K562 (cell line): ENCODE data around the gene BORCS5. TPM values are rescaled to one million over a fixed set of nuclear protein-coding genes. Genes with fewer than 3 reads are reported as not detected.

Experiments
- ATAC-seq: fragments of 200-7000 bp; cut with Tn5 transposase; 3 replicates; pipeline ENCODE4 v1.9.1; 2020; ENCODE audit warnings: moderate library complexity
- BruUV-seq: library from RNA; stranded (reverse); fragments of 400-500 nt; replicated peaks from 2 replicates; lab custom pipeline; 2021; lab: Mats Ljungman, UMichigan
- CTCF ChIA-PET: fragments of 300-600 bp; formaldehyde crosslinking; extraction: SDS; loops from one replicate; lab custom pipeline; 2021; ENCODE audit warnings: low intra/inter-chr PET ratio; lab: Yijun Ruan, JAX
- POLR2A ChIA-PET: fragments of 300-600, 350-650 bp; sonication (Branson Sonifier 250); formaldehyde crosslinking; extraction: SDS; loops from one replicate; lab custom pipeline; 2021; ENCODE audit warnings: antibody characterized with exemption, inconsistent platforms; lab: Yijun Ruan, JAX
- DNase-seq, 4 experiments: peaks; one replicate each; pipeline versions ENCODE4 v3.0.0 to v3.0.0-alpha.2; 2011 to 2018; ENCODE audit warnings: low spot score in 3 of 4, mixed read lengths in 3 of 4; ENCODE audit errors: extremely low read depth in 1 of 4
- FAIRE-seq: peaks from 2 replicates; lab custom pipeline; 2011; peaks lifted over from hg19 to GRCh38; lab: Jason Lieb, UNC
- H2AFZ ChIP-seq: 2 replicates; pipeline ENCODE4 v1.6.0; 2011; ENCODE audit warnings: low read depth, low read length, control low read depth, inconsistent platforms
- H3K27ac ChIP-seq: fragments of 200-600 bp; 3 replicates; pipeline ENCODE4 v1.8.0; 2011; ENCODE audit warnings: low read depth, mild to moderate bottlenecking, control low read depth, inconsistent platforms, low read length, moderate library complexity, mixed read lengths; ENCODE audit errors: extremely low read depth
- H3K27me3 ChIP-seq, 2 experiments: fragments of 300-600 bp in 1 of 2; 2 replicates in 1 of 2; 3 replicates in 1 of 2; pipeline versions ENCODE4 v1.6.0 to v1.8.0; 2011; ENCODE audit warnings: inconsistent platforms in 2 of 2, low read length in 2 of 2, mild to moderate bottlenecking in 1 of 2, mixed read lengths in 1 of 2, moderate library complexity in 1 of 2; ENCODE audit not compliant: control insufficient read depth in 2 of 2, insufficient read depth in 2 of 2
- H3K36me3 ChIP-seq: fragments of 300-600 bp; 3 replicates; pipeline ENCODE4 v1.8.0; 2011; ENCODE audit warnings: mild to moderate bottlenecking, low read length, inconsistent platforms; ENCODE audit not compliant: control insufficient read depth, insufficient read depth
- H3K4me1 ChIP-seq, 2 experiments: fragments of 200-600 bp in 1 of 2; replicated peaks in 1 of 2; 2 replicates in 1 of 2; 3 replicates in 1 of 2; pipeline versions ENCODE4 v1.5.1 to v1.8.0; 2011; ENCODE audit warnings: inconsistent platforms in 2 of 2, low read length in 2 of 2, mild to moderate bottlenecking in 1 of 2, mixed read lengths in 1 of 2, moderate library complexity in 1 of 2; ENCODE audit not compliant: control insufficient read depth in 2 of 2, insufficient read depth in 2 of 2
- H3K4me2 ChIP-seq: 2 replicates; pipeline ENCODE4 v1.6.1; 2011; ENCODE audit warnings: low read length, control low read depth, inconsistent platforms, mixed read lengths; ENCODE audit not compliant: insufficient read depth
- H3K4me3 ChIP-seq: fragments of 200-600 bp; sonication (generic), shearing (Covaris generic); 2 replicates; pipeline ENCODE4 v1.5.1; 2016; ENCODE audit warnings: control low read depth, inconsistent platforms
- H3K79me2 ChIP-seq: fragments of 200-600 bp; 3 replicates; pipeline ENCODE4 v1.8.0; 2011; ENCODE audit warnings: low read length, inconsistent platforms; ENCODE audit not compliant: control insufficient read depth, insufficient read depth
- H3K9ac ChIP-seq, 2 experiments: 2 replicates each; pipeline versions ENCODE4 v1.6.0 to v1.6.1; 2011; ENCODE audit warnings: low read depth in 2 of 2, low read length in 2 of 2, control low read depth in 1 of 2, inconsistent platforms in 1 of 2, mild to moderate bottlenecking in 1 of 2, mixed read lengths in 1 of 2; ENCODE audit not compliant: insufficient read depth in 1 of 2
- H3K9me1 ChIP-seq: one replicate; pipeline ENCODE4 v1.6.0; 2011; ENCODE audit warnings: inconsistent platforms, mild to moderate bottlenecking, low read length, moderate library complexity; ENCODE audit not compliant: control insufficient read depth, insufficient read depth
- H3K9me3 ChIP-seq: replicated peaks from 2 replicates; pipeline ENCODE4 v1.5.1; 2011; ENCODE audit warnings: low read depth, low read length, inconsistent platforms; ENCODE audit not compliant: control insufficient read depth, insufficient read depth
- H4K20me1 ChIP-seq: replicated peaks from 2 replicates; pipeline ENCODE4 v1.6.1; 2011; ENCODE audit warnings: low read length, inconsistent platforms, mixed read lengths; ENCODE audit not compliant: control insufficient read depth, insufficient read depth
- CHCHD3 ChIP-seq: fragments of 250-450 bp; sonication (Bioruptor Pico); IDR thresholded peaks from 2 replicates; pipeline ENCODE4 v2.1.2; 2022; ENCODE audit warnings: mild to moderate bottlenecking
- GTF2B ChIP-seq: IDR thresholded peaks from 2 replicates; pipeline ENCODE4 v1.6.1; 2011; ENCODE audit not compliant: insufficient read length; ENCODE audit errors: extremely low read depth
- MAZ ChIP-seq, 2 experiments: fragments of 450-650 bp in 1 of 2; sonication (generic) in 1 of 2; formaldehyde crosslinking; IDR thresholded peaks in 1 of 2; conservative IDR thresholded peaks in 1 of 2; 2 replicates each; pipeline versions ENCODE4 v1.4.0 to v1.5.0; 2020; ENCODE audit warnings: mild to moderate bottlenecking in 1 of 2, missing genetic modification reagents in 1 of 2
- POLR3A ChIP-seq: IDR thresholded peaks from 2 replicates; pipeline ENCODE4 v1.6.1; 2011; ENCODE audit warnings: borderline replicate concordance, mild to moderate bottlenecking, moderate library complexity; ENCODE audit not compliant: insufficient read length, insufficient read depth; ENCODE audit errors: extremely low read depth
- PTTG1 ChIP-seq: fragments of 450-650 bp; IDR thresholded peaks from 2 replicates; pipeline ENCODE4 v1.6.1; 2016; ENCODE audit warnings: low read depth, mild to moderate bottlenecking, missing genetic modification characterization, missing compliant biosample characterization
- XRCC4 ChIP-seq: IDR thresholded peaks from one replicate; pipeline ENCODE4 v1.6.1; 2011; ENCODE audit not compliant: insufficient read depth, insufficient read length; ENCODE audit errors: extremely low read depth
- ZMIZ1 ChIP-seq, 2 experiments: fragments of 150-350 bp in 1 of 2; IDR thresholded peaks; 2 replicates each; pipeline ENCODE4 v1.6.1; 2012 to 2016; ENCODE audit warnings: low read depth in 2 of 2, low read length in 2 of 2, mild to moderate bottlenecking in 1 of 2, moderate library complexity in 1 of 2
- WGBS: fragments of 100-300 bp; shearing (Covaris generic); methylation state at CpG from one replicate; pipeline ENCODE4 v1.1.6; 2016; ENCODE audit warnings: low coverage, mixed read lengths; ENCODE audit not compliant: insufficient coverage; ENCODE audit errors: missing lambda C conversion rate; 5-methylcytosine and 5-hydroxymethylcytosine counted together
- in situ Hi-C: fragments of 300-500 bp; cut with MboI; formaldehyde crosslinking; loops from 4 replicates; pipeline ENCODE4 v1.15.0; 2018; ENCODE audit warnings: inconsistent platforms, mixed read lengths
- intact Hi-C: fragments of 100-400 bp; cut with micrococcal nuclease; formaldehyde crosslinking; loops from 2 replicates; pipeline ENCODE4 v1.14.2; 2022
- polyA plus RNA-seq, 8 experiments: library from polyadenylated mRNA; depleted of rRNA in 4 of 8; stranded (reverse) in 5 of 8; unstranded in 3 of 8; fragments of >200 nt; fragmentation: Nextera tagmentation in 2 of 8; fragmentation: Illumina TruSeq in 1 of 8; extraction: Ambion mirVana in 2 of 8; extraction: Trizol in 1 of 8; gene quantifications; 2 replicates each; pipeline versions ENCODE4 v1.2.1 to v1.2.3, GENCODE V29; 2011 to 2014; ENCODE audit warnings: inconsistent platforms in 1 of 8, missing spikeins in 1 of 8
- total RNA-seq, 7 experiments: library from RNA; depleted of rRNA in 6 of 7; stranded (reverse); fragments of >200 nt in 6 of 7; fragmentation: Illumina TruSeq in 2 of 7; extraction: Trizol in 2 of 7; gene quantifications; 2 replicates each; pipeline versions ENCODE4 v1.2.1 to v1.2.3, GENCODE V29; 2011 to 2021; ENCODE audit warnings: low replicate concordance in 1 of 7
- TF ChIP-seq, protein P1 (sequence below), 2 experiments: fragments of 450-650 bp; conservative IDR thresholded peaks; 2 replicates each; pipeline ENCODE4 v1.6.1; 2017; ENCODE audit warnings: mild to moderate bottlenecking in 2 of 2, moderate library complexity in 2 of 2
- TF ChIP-seq, protein P2 (sequence below): IDR thresholded peaks from 2 replicates; pipeline ENCODE4 v1.6.1; 2016; ENCODE audit warnings: missing genetic modification characterization, missing compliant biosample characterization
- TF ChIP-seq, protein P3 (sequence below): IDR thresholded peaks from 3 replicates; pipeline ENCODE4 v1.6.1; 2011; ENCODE audit warnings: borderline replicate concordance, mild to moderate bottlenecking; ENCODE audit not compliant: insufficient read length, insufficient read depth
- TF ChIP-seq, protein P4 (sequence below): sonication (generic); formaldehyde crosslinking; IDR thresholded peaks from 2 replicates; pipeline ENCODE4 v1.8.0; 2022; ENCODE audit warnings: missing genetic modification reagents, mild to moderate bottlenecking, moderate library complexity, borderline replicate concordance

Gene BORCS5
- total and polyA plus RNA-seq, 9 of the 15 experiments (the other 6 are each of a cell fraction or from before 2014, with no cell fraction given), result 0.31 to 12.4 (median 6.6) TPM

DNA sequence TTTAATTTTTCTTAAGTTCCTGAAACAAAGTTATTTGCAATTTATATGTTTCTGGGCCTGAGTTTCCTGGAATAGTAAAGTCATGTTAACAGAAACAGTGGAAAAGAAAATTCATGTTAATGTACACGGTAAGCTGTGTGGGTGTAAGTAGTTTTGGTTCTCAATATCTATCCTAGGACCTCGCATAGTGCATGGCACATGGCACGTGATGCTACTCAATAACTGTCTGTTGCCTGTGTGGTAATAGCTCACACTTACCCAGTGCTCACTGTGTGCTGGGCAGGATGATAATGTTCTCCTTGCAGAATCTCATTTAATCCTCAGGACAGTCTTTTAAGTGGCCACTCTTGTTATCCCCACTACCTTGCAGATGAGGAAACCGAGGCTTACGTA lies 105.0 kb downstream of the BORCS5 start:
- DNase-seq (no peak), FAIRE-seq (no peak), ATAC-seq (no peak)
- WGBS, result 50% methylated on average over 5 of the region's 5 CpGs
- Histone ChIP-seq H3K9me3 (no peaks in the 10 kb centered on the region), H3K79me2 (no peaks in the 10 kb centered on the region), H3K4me3 (no peak overlapping the region), H3K9ac (no peak overlapping the region), H2AFZ (no peak overlapping the region), H3K4me2 (no peak overlapping the region), H3K27ac (no peak overlapping the region), H3K9me1 (no peaks in the 10 kb centered on the region), H4K20me1 (0 out of 2 replicates have a peak, but pooled peaks cover 7% of the 10 kb centered on the region), H3K4me1 (peaks cover 0 to 13% of the 10 kb centered on the region in 2 experiments; a peak in 3 of 5 replicates), H3K27me3 (no peaks in the 10 kb centered on the region), H3K36me3 (peaks cover 4% of the 10 kb centered on the region; the same call in 1 of the 3 replicates)
- CTCF ChIA-PET, result no interaction called here
- intact Hi-C loops, result no loop called here
- POLR2A ChIA-PET, result no interaction called here
- BruUV-seq, result no TSS peak
- in situ Hi-C loops, result no loop called here
- TF ChIP-seq, protein P1, sequence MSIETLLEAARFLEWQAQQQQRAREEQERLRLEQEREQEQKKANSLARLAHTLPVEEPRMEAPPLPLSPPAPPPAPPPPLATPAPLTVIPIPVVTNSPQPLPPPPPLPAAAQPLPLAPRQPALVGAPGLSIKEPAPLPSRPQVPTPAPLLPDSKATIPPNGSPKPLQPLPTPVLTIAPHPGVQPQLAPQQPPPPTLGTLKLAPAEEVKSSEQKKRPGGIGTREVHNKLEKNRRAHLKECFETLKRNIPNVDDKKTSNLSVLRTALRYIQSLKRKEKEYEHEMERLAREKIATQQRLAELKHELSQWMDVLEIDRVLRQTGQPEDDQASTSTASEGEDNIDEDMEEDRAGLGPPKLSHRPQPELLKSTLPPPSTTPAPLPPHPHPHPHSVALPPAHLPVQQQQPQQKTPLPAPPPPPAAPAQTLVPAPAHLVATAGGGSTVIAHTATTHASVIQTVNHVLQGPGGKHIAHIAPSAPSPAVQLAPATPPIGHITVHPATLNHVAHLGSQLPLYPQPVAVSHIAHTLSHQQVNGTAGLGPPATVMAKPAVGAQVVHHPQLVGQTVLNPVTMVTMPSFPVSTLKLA (conservative IDR thresholded peaks at IDR 0.05), result no peak
- TF ChIP-seq, protein P2, sequence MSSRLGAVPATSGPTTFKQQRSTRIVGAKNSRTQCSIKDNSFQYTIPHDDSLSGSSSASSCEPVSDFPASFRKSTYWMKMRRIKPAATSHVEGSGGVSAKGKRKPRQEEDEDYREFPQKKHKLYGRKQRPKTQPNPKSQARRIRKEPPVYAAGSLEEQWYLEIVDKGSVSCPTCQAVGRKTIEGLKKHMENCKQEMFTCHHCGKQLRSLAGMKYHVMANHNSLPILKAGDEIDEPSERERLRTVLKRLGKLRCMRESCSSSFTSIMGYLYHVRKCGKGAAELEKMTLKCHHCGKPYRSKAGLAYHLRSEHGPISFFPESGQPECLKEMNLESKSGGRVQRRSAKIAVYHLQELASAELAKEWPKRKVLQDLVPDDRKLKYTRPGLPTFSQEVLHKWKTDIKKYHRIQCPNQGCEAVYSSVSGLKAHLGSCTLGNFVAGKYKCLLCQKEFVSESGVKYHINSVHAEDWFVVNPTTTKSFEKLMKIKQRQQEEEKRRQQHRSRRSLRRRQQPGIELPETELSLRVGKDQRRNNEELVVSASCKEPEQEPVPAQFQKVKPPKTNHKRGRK (tag), result no peak
- no peak for TF ChIP-seq MAZ (CRISPR knock-in tag; conservative IDR thresholded peaks at IDR 0.05 in 1 of 2, IDR thresholded peaks at IDR 0.05 in 1 of 2)
- TF ChIP-seq ZMIZ1 (IDR thresholded peaks at IDR 0.05; ENCODE audit: low read depth in 2 of 2, low read length in 2 of 2), result no peak
- TF ChIP-seq CHCHD3 (CRISPR knock-in tag), result no peak
- TF ChIP-seq PTTG1 (tag), result no peak
- TF ChIP-seq, protein P3, sequence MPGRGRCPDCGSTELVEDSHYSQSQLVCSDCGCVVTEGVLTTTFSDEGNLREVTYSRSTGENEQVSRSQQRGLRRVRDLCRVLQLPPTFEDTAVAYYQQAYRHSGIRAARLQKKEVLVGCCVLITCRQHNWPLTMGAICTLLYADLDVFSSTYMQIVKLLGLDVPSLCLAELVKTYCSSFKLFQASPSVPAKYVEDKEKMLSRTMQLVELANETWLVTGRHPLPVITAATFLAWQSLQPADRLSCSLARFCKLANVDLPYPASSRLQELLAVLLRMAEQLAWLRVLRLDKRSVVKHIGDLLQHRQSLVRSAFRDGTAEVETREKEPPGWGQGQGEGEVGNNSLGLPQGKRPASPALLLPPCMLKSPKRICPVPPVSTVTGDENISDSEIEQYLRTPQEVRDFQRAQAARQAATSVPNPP, result no peak
- TF ChIP-seq XRCC4, result no peak
- TF ChIP-seq, protein P4, sequence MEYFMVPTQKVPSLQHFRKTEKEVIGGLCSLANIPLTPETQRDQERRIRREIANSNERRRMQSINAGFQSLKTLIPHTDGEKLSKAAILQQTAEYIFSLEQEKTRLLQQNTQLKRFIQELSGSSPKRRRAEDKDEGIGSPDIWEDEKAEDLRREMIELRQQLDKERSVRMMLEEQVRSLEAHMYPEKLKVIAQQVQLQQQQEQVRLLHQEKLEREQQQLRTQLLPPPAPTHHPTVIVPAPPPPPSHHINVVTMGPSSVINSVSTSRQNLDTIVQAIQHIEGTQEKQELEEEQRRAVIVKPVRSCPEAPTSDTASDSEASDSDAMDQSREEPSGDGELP (CRISPR knock-in tag), result no peak
- TF ChIP-seq POLR3A, result no peak
- no peak for TF ChIP-seq GTF2B
